HepG2 (cell line): Measurements from ENCODE around the gene ACBD3. TPM values are rescaled to one million over a fixed set of nuclear protein-coding genes. Genes with fewer than 3 reads are reported as not detected.

ENCODE experiments used
- JUNB ChIP-seq: sonication (generic); formaldehyde crosslinking; IDR thresholded peaks from 2 replicates; pipeline ENCODE4 v1.8.0; 2022; ENCODE audit warnings: missing genetic modification reagents, mild to moderate bottlenecking, borderline replicate concordance
- NFAT5 ChIP-seq: sonication (generic); formaldehyde crosslinking; IDR thresholded peaks from 2 replicates; pipeline ENCODE4 v1.4.0; 2020; ENCODE audit warnings: missing genetic modification reagents
- NR2F6 ChIP-seq, 2 experiments: IDR thresholded peaks; 2 replicates each; pipeline ENCODE4 v1.6.1; 2016; ENCODE audit warnings: antibody characterized with exemption in 1 of 2, mild to moderate bottlenecking in 1 of 2
- PHF21A ChIP-seq: sonication (generic); formaldehyde crosslinking; IDR thresholded peaks from 2 replicates; pipeline ENCODE4 v1.5.0; 2020; ENCODE audit warnings: mild to moderate bottlenecking, missing genetic modification reagents
- RAD21 ChIP-seq: fragments of 450-650 bp; formaldehyde crosslinking; IDR thresholded peaks from 2 replicates; pipeline ENCODE4 v1.5.0; 2020; ENCODE audit warnings: mild to moderate bottlenecking
- RAD51 ChIP-seq: fragments of 450-650 bp; IDR thresholded peaks from 2 replicates; pipeline ENCODE4 v1.6.1; 2016; ENCODE audit warnings: borderline replicate concordance
- TAF15 ChIP-seq: fragments of 200-400 bp; formaldehyde crosslinking; IDR thresholded peaks from one replicate; pipeline ENCODE4 v1.6.1; 2018; ENCODE audit warnings: mild to moderate bottlenecking, low read depth, low read length; ENCODE audit not compliant: poor library complexity, severe bottlenecking
- YY1 ChIP-seq: IDR thresholded peaks from 2 replicates; pipeline ENCODE4 v1.6.1; 2011; ENCODE audit warnings: low read length, low read depth, moderate library complexity, mild to moderate bottlenecking; ENCODE audit not compliant: insufficient read depth, insufficient replicate concordance
- ZC3H4 ChIP-seq: sonication (generic); formaldehyde crosslinking; IDR thresholded peaks from 2 replicates; pipeline ENCODE4 v1.4.0; 2020; ENCODE audit warnings: missing genetic modification reagents, borderline replicate concordance
- ZNF17 ChIP-seq: sonication (generic); formaldehyde crosslinking; IDR thresholded peaks from 2 replicates; pipeline ENCODE4 v1.5.0; 2020; ENCODE audit warnings: mild to moderate bottlenecking, missing genetic modification reagents
- ZNF234 ChIP-seq: sonication (generic); formaldehyde crosslinking; conservative IDR thresholded peaks from 2 replicates; pipeline ENCODE4 v1.5.1; 2020; ENCODE audit warnings: mild to moderate bottlenecking, missing genetic modification reagents
- ZNF326 ChIP-seq: sonication (generic); formaldehyde crosslinking; IDR thresholded peaks from 2 replicates; pipeline ENCODE4 v1.4.0; 2020; ENCODE audit warnings: missing genetic modification reagents, borderline replicate concordance
- ZNF598 ChIP-seq: sonication (generic); formaldehyde crosslinking; IDR thresholded peaks from 2 replicates; pipeline ENCODE4 v1.5.1; 2020; ENCODE audit warnings: mild to moderate bottlenecking, missing genetic modification reagents, borderline replicate concordance
- ZNF7 ChIP-seq: IDR thresholded peaks from 2 replicates; pipeline ENCODE4 v1.6.1; 2016; ENCODE audit warnings: missing biosample characterization, missing genetic modification reagents
- ZNF775 ChIP-seq: sonication (generic); formaldehyde crosslinking; IDR thresholded peaks from 2 replicates; pipeline ENCODE4 v1.4.0; 2020; ENCODE audit warnings: missing genetic modification reagents, mild to moderate bottlenecking, moderate library complexity, borderline replicate concordance
- ZNF800 ChIP-seq: sonication (generic); formaldehyde crosslinking; IDR thresholded peaks from 2 replicates; pipeline ENCODE4 v1.4.0; 2020; ENCODE audit warnings: missing genetic modification reagents
- polyA plus RNA-seq, 8 experiments: library from polyadenylated mRNA; depleted of rRNA in 3 of 8; stranded (reverse) in 7 of 8; unstranded in 1 of 8; fragments of >200 nt; fragmentation: Illumina TruSeq in 4 of 8; extraction: Trizol in 4 of 8; gene quantifications; 2 replicates each; pipeline versions ENCODE4 v1.2.1 to v1.2.3, GENCODE V29; 2011 to 2016; ENCODE audit warnings: low read depth in 4 of 8, missing spikeins in 1 of 8, mixed read lengths in 1 of 8; ENCODE audit not compliant: insufficient read depth in 1 of 8
- total RNA-seq, 5 experiments: library from RNA; depleted of rRNA; stranded (reverse); fragments of >200 nt; fragmentation: Illumina TruSeq; extraction: Trizol; gene quantifications; 2 replicates each; pipeline ENCODE4 v1.2.3, GENCODE V29; 2016; ENCODE audit warnings: low read depth in 1 of 5
- TF ChIP-seq, protein P1 (sequence below): sonication (generic); formaldehyde crosslinking; IDR thresholded peaks from 2 replicates; pipeline ENCODE4 v1.5.0; 2020; ENCODE audit warnings: mild to moderate bottlenecking, low read depth, missing genetic modification reagents, borderline replicate concordance
- TF ChIP-seq, protein P2 (sequence below): fragments of 450-650 bp; IDR thresholded peaks from 2 replicates; pipeline ENCODE4 v1.6.1; 2017; ENCODE audit warnings: mild to moderate bottlenecking

Gene ACBD3
- total and polyA plus RNA-seq, 2 of the 13 experiments (the other 11 are each of a cell fraction or from before 2014, with no cell fraction given), result 24.3 to 39.3 TPM

DNA sequence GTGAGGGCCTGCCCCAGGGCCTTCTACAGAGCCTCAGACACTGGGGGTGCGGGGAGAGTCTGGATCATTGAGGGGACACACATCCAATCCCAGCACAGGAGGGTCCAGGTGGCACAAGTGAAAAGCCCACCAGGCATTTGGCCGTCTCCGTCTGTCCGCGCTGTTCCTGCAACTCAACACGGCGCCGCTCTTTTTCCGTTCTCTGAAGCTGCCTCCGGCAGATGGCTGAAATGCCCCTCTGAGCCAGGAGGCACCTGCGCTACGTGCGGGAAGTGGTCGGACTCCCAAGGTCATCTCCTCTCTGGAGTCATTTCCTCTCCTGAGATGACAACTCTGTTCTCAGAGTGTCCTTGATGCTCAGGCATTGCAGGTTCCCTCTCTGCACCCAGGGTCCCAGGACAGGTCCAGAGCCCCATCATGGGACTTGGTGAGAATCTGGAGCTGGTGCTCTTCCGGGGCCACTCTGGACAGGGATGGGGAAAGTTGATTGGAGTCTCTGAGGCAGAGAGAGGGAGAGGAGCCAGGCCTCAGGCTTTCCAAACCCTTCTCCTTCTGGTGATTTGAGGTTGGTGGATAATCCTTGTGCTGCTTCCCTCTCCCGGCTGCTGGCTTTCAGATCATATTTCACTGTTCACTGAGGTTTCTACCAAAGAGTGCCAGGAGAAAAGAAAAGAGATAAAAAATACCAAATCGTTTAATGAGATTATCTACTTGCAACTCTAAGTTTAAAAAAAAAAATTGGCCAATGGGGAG, 22.9 kb upstream of the ACBD3 start (continued):
- TF ChIP-seq NFAT5 (CRISPR knock-in tag) (no peak), ZNF17 (CRISPR knock-in tag) (no peak), TAF15 (no peak), NR2F6 (IDR thresholded peaks at IDR 0.05) (no peak), NR2F6 (CRISPR knock-in tag; IDR thresholded peaks at IDR 0.05) (no peak), PHF21A (CRISPR knock-in tag) (peak; percentile 72), ZC3H4 (CRISPR knock-in tag) (no peak), RAD21 (CRISPR knock-in tag) (no peak), ZNF775 (CRISPR knock-in tag) (no peak), RAD51 (no peak), ZNF234 (CRISPR knock-in tag) (no peak), YY1 (no peak), ZNF326 (CRISPR knock-in tag) (no peak), ZNF598 (CRISPR knock-in tag) (no peak), ZNF800 (0 out of 2 replicates have a peak, but pooled peaks have one; percentile 19), ZNF7 (CRISPR knock-in tag) (no peak), JUNB (CRISPR knock-in tag) (no peak)
- TF ChIP-seq, protein P1, sequence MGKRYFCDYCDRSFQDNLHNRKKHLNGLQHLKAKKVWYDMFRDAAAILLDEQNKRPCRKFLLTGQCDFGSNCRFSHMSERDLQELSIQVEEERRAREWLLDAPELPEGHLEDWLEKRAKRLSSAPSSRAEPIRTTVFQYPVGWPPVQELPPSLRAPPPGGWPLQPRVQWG (CRISPR knock-in tag), result no peak
- TF ChIP-seq, protein P2, sequence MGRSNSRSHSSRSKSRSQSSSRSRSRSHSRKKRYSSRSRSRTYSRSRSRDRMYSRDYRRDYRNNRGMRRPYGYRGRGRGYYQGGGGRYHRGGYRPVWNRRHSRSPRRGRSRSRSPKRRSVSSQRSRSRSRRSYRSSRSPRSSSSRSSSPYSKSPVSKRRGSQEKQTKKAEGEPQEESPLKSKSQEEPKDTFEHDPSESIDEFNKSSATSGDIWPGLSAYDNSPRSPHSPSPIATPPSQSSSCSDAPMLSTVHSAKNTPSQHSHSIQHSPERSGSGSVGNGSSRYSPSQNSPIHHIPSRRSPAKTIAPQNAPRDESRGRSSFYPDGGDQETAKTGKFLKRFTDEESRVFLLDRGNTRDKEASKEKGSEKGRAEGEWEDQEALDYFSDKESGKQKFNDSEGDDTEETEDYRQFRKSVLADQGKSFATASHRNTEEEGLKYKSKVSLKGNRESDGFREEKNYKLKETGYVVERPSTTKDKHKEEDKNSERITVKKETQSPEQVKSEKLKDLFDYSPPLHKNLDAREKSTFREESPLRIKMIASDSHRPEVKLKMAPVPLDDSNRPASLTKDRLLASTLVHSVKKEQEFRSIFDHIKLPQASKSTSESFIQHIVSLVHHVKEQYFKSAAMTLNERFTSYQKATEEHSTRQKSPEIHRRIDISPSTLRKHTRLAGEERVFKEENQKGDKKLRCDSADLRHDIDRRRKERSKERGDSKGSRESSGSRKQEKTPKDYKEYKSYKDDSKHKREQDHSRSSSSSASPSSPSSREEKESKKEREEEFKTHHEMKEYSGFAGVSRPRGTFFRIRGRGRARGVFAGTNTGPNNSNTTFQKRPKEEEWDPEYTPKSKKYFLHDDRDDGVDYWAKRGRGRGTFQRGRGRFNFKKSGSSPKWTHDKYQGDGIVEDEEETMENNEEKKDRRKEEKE, result no peak
